Fibroblast of lung (primary cell): Measurements from ENCODE around the gene PGM2L1. TPM values are rescaled to one million over a fixed set of nuclear protein-coding genes. Genes with fewer than 3 reads are reported as not detected.

ENCODE experiments used
- DNase-seq, 2 donors: peaks; one replicate each; pipeline versions ENCODE4 v3.0.0 to v3.0.0-alpha.2; 2010; ENCODE audit warnings: low read depth in 2 of 2
- H2AFZ ChIP-seq: 2 replicates; pipeline ENCODE4 v1.5.1; 2012; ENCODE audit warnings: low read length, control low read depth, inconsistent platforms
- H3K27ac ChIP-seq: 2 replicates; pipeline ENCODE4 v1.5.1; 2011; ENCODE audit warnings: low read length, control low read depth; ENCODE audit not compliant: insufficient read depth
- H3K27me3 ChIP-seq: 2 replicates; pipeline ENCODE4 v1.5.1; 2011; ENCODE audit warnings: mild to moderate bottlenecking, low read length; ENCODE audit not compliant: control insufficient read depth, insufficient read depth
- H3K36me3 ChIP-seq: 2 replicates; pipeline ENCODE4 v1.5.1; 2011; ENCODE audit warnings: low read length; ENCODE audit not compliant: control insufficient read depth, insufficient read depth
- H3K4me1 ChIP-seq: 2 replicates; pipeline ENCODE4 v1.5.1; 2011; ENCODE audit warnings: low read length; ENCODE audit not compliant: control insufficient read depth, insufficient read depth; ENCODE audit errors: extremely low read depth
- H3K4me2 ChIP-seq: 2 replicates; pipeline ENCODE4 v1.5.1; 2011; ENCODE audit warnings: low read length, control low read depth; ENCODE audit not compliant: insufficient read depth; ENCODE audit errors: extremely low read depth
- H3K4me3 ChIP-seq, 4 experiments: fragments of 200-600 bp in 1 of 4; sonication (generic) in 1 of 4; replicated peaks in 1 of 4; 2 replicates each; pipeline ENCODE4 v1.5.1; 2011 to 2016; ENCODE audit warnings: low read length in 4 of 4, low read depth in 3 of 4, mild to moderate bottlenecking in 3 of 4, control low read depth in 2 of 4, inconsistent platforms in 1 of 4, mixed read lengths in 1 of 4; ENCODE audit not compliant: insufficient read depth in 1 of 4; ENCODE audit errors: control extremely low read depth in 1 of 4
- H3K79me2 ChIP-seq: 2 replicates; pipeline ENCODE4 v1.5.1; 2012; ENCODE audit warnings: mild to moderate bottlenecking, low read length, inconsistent platforms; ENCODE audit not compliant: control insufficient read depth, insufficient read depth
- H3K9ac ChIP-seq: 2 replicates; pipeline ENCODE4 v1.5.1; 2011; ENCODE audit warnings: mild to moderate bottlenecking, low read length, control low read depth; ENCODE audit not compliant: insufficient read depth
- H3K9me3 ChIP-seq: 2 replicates; pipeline ENCODE4 v1.5.1; 2012; ENCODE audit warnings: low read depth, low read length; ENCODE audit not compliant: control insufficient read depth, insufficient read depth
- H4K20me1 ChIP-seq: 2 replicates; pipeline ENCODE4 v1.5.1; 2011; ENCODE audit warnings: low read length; ENCODE audit not compliant: control insufficient read depth, insufficient read depth; ENCODE audit errors: extremely low read depth
- CTCF ChIP-seq, 2 donors: IDR thresholded peaks in 1 of 2; conservative IDR thresholded peaks in 1 of 2; 1 replicate in 1 of 2; 2 replicates in 1 of 2; pipeline ENCODE4 v1.5.1; 2011 to 2012; ENCODE audit warnings: low read length in 2 of 2, control low read depth in 1 of 2, inconsistent platforms in 1 of 2, low read depth in 1 of 2, mild to moderate bottlenecking in 1 of 2
- EZH2 ChIP-seq: IDR thresholded peaks from 2 replicates; pipeline ENCODE4 v1.5.1; 2012; ENCODE audit warnings: low read length, control low read depth, mild to moderate bottlenecking; ENCODE audit errors: missing control alignments
- polyA plus RNA-seq, 2 donors: library from polyadenylated mRNA; depleted of rRNA in 1 of 2; stranded (reverse) in 1 of 2; unstranded in 1 of 2; fragments of >200 nt; gene quantifications; 2 replicates each; pipeline ENCODE4 v1.2.1, GENCODE V29; 2011 to 2012; ENCODE audit warnings: missing spikeins in 1 of 2
- total RNA-seq: library from RNA; depleted of rRNA; stranded (reverse); fragments of >200 nt; gene quantifications from 2 replicates; pipeline ENCODE4 v1.2.1, GENCODE V29; 2014

Gene PGM2L1
- total and polyA plus RNA-seq, 2 donors (not counting 1 experiment from before 2014, with no cell fraction given) = 1.4 to 4.1 TPM

- no peak overlapping the region for H2AFZ ChIP-seq
- TF ChIP-seq EZH2 = no peak
- TF ChIP-seq CTCF (conservative IDR thresholded peaks at IDR 0.05 in 1 of 2, IDR thresholded peaks at IDR 0.05 in 1 of 2; ENCODE audit: low read depth in 1 of 2, low read length in 2 of 2) = no peak
- no peak overlapping the region for H3K4me3 ChIP-seq
- H3K27ac ChIP-seq = no peak overlapping the region
- H4K20me1 ChIP-seq = no peaks in the 10 kb centered on the region
- DNase-seq = peak; percentile 77 to 82
- no peaks in the 10 kb centered on the region for H3K9me3 ChIP-seq
- H3K4me1 ChIP-seq = peaks cover 6% of the 10 kb centered on the region
- H3K27me3 ChIP-seq = no peaks in the 10 kb centered on the region
- H3K36me3 ChIP-seq = no peaks in the 10 kb centered on the region
- no peak overlapping the region for H3K9ac ChIP-seq
- H3K4me2 ChIP-seq = no peak overlapping the region
- H3K79me2 ChIP-seq = no peaks in the 10 kb centered on the region
These were observed 90.8 kb downstream of the PGM2L1 start for GRCh38 chr11:74307434-74307833.

GRCh38 chr11:74306435-74307175 lies 91.6 kb downstream of the PGM2L1 start:
- Histone ChIP-seq H3K27ac (no peak overlapping the region), H2AFZ (no peak overlapping the region), H3K4me2 (no peak overlapping the region), H3K4me3 (no peak overlapping the region), H3K27me3 (no peaks in the 10 kb centered on the region), H3K36me3 (no peaks in the 10 kb centered on the region), H4K20me1 (no peaks in the 10 kb centered on the region), H3K9me3 (no peaks in the 10 kb centered on the region), H3K9ac (no peak overlapping the region), H3K79me2 (no peaks in the 10 kb centered on the region), H3K4me1 (peaks cover 6% of the 10 kb centered on the region)
- TF ChIP-seq EZH2 (no peak), CTCF (conservative IDR thresholded peaks at IDR 0.05 in 1 of 2, IDR thresholded peaks at IDR 0.05 in 1 of 2; ENCODE audit: low read depth in 1 of 2, low read length in 2 of 2) (no peak)
- DNase-seq = peak; percentile 28 to 37

GRCh38 chr11:74299015-74299414 lies 99.2 kb downstream of the PGM2L1 start:
- no peak for DNase-seq
- H3K27ac ChIP-seq = no peak overlapping the region

More at GRCh38 chr11:74299015-74299414, 99.2 kb downstream of the PGM2L1 start:
- no peaks in the 10 kb centered on the region for H4K20me1 ChIP-seq
- H3K27me3 ChIP-seq = no peaks in the 10 kb centered on the region
- no peak for TF ChIP-seq EZH2
- TF ChIP-seq CTCF (conservative IDR thresholded peaks at IDR 0.05 in 1 of 2, IDR thresholded peaks at IDR 0.05 in 1 of 2; ENCODE audit: low read depth in 1 of 2, low read length in 2 of 2) = no peak
- no peak overlapping the region for H3K4me3 ChIP-seq
- no peak overlapping the region for H3K9ac ChIP-seq
- H2AFZ ChIP-seq = no peak overlapping the region
- H3K9me3 ChIP-seq = no peaks in the 10 kb centered on the region
- H3K4me2 ChIP-seq = no peak overlapping the region
- no peaks in the 10 kb centered on the region for H3K36me3 ChIP-seq
- H3K79me2 ChIP-seq = no peaks in the 10 kb centered on the region
- H3K4me1 ChIP-seq = no peaks in the 10 kb centered on the region
